ENCODE data around the gene CCDC137. TPM values are rescaled to one million over a fixed set of nuclear protein-coding genes. Genes with fewer than 3 reads are reported as not detected.
A peak's percentile ranks its signal among the peaks of the same experiment; 100 is the strongest.

CCDC137 gene
- total and polyA plus RNA-seq, 4 experiments from 2014 or later: 5.3 to 29.3 (median 22.5) TPM

DNA sequence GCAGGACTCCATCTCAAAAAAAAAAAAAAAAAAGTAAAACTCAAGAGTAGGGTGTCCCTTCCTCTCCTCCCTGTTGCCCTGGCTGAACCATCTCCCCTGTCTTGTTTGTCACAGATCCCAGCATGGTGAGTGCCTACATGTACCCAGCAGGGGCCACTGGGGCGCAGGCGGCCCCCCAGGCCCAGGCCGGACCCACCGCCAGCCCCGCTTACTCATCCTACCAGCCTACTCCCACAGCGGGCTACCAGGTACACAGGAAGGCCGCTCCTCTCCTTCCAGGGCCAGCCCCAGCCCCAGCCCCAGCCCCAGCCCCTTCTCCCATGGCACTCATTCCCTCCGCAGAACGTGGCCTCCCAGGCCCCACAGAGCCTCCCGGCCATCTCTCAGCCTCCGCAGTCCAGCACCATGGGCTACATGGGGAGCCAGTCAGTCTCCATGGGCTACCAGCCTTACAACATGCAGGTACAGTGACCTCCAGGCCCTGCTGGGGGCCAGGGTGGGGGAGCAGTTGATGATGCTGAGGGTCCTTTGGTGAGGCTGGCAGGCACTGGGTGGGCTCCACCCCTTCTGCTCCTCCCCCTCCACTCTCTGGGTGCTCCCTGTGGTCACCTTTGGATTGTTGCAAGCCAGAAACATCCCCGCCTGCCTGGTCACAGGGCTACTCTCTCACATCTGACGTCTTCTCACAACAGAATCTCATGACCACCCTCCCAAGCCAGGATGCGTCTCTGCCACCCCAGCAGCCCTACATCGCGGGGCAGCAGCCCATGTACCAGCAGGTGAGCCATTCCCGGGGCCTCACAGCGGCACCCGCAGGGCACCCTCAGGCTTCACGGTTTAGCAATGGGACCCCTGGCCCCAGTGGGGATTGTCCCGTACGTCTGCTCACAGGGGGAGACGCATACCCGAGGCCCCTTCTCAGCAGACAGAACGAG lies 34.1 kb downstream of the CCDC137 start:
- H3K9me3 Mint-ChIP-seq: peaks cover 0 to 1% (median 0%) of the 10 kb centered on the region in 8 donors
- peak overlapping the region in 5 of 7 donors; percentile 24 to 93 (median 69) for H3K27ac Mint-ChIP-seq
- H3K4me3 Mint-ChIP-seq: peak overlapping the region in 2 of 8 donors; percentile 21 to 25
- Histone ChIP-seq H3K4me1 (ENCODE audit: insufficient read depth, low read length) (peaks cover 32% of the 10 kb centered on the region), H3K4me3 (ENCODE audit: low read length in 2 of 2) (no peak overlapping the region), H3K27me3 (ENCODE audit: insufficient read depth, low read length) (no peaks in the 10 kb centered on the region), H3K27ac (ENCODE audit: low read depth, low read length) (no peak overlapping the region), H3K9me3 (ENCODE audit: control insufficient read depth in 1 of 2, low read length in 2 of 2) (no peaks in the 10 kb centered on the region), H3K36me3 (ENCODE audit: insufficient read depth, low read length) (peaks cover 33% of the 10 kb centered on the region)
- peaks cover 14 to 50% of the 10 kb centered on the region in 2 donors for H3K36me3 Mint-ChIP-seq
- POLR2A ChIA-PET (ENCODE audit: partially characterized antibody): interaction anchor here (4.7 kb wide), 1 partner anchor 17 kb away, joined by 67 read pairs; the partner anchor contains the start of genes ARL16 and HGS
- H3K4me1 Mint-ChIP-seq: peaks cover 7 to 36% (median 24%) of the 10 kb centered on the region in 4 donors
- CTCF ChIA-PET (ENCODE audit: partially characterized antibody): interaction anchor here (1.9 kb wide), 1 partner anchor 17 kb away, joined by 4 read pairs; the partner anchor contains the start of genes ARL16 and HGS
- no peaks in the 10 kb centered on the region for H3K27me3 Mint-ChIP-seq
- intact Hi-C loops (cut with micrococcal nuclease): loop anchor here (5.0 kb wide), 1 partner anchor 33 kb away; the partner anchor contains the start of genes CCDC137 and OXLD1
- no peak for DNase-seq

DNA sequence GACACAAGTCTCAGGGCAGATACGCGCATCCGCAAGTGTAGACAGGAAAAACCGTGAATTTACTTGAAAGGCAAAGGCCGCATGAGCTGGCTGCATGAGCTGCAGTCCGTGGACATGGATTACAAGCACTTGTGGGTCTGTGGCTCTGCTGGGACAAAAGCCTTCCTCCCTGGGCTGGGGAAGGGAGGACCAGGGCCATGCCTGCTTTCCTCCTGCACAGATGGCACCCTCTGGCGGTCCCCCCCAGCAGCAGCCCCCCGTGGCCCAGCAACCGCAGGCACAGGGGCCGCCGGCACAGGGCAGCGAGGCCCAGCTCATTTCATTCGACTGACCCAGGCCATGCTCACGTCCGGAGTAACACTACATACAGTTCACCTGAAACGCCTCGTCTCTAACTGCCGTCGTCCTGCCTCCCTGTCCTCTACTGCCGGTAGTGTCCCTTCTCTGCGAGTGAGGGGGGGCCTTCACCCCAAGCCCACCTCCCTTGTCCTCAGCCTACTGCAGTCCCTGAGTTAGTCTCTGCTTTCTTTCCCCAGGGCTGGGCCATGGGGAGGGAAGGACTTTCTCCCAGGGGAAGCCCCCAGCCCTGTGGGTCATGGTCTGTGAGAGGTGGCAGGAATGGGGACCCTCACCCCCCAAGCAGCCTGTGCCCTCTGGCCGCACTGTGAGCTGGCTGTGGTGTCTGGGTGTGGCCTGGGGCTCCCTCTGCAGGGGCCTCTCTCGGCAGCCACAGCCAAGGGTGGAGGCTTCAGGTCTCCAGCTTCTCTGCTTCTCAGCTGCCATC lies 34.9 kb downstream of the CCDC137 start:
- CTCF ChIA-PET (ENCODE audit: partially characterized antibody): interaction anchor here (2.3 kb wide), 1 partner anchor 26 kb away, joined by 9 read pairs; no protein-coding TSS in a partner anchor

DNA sequence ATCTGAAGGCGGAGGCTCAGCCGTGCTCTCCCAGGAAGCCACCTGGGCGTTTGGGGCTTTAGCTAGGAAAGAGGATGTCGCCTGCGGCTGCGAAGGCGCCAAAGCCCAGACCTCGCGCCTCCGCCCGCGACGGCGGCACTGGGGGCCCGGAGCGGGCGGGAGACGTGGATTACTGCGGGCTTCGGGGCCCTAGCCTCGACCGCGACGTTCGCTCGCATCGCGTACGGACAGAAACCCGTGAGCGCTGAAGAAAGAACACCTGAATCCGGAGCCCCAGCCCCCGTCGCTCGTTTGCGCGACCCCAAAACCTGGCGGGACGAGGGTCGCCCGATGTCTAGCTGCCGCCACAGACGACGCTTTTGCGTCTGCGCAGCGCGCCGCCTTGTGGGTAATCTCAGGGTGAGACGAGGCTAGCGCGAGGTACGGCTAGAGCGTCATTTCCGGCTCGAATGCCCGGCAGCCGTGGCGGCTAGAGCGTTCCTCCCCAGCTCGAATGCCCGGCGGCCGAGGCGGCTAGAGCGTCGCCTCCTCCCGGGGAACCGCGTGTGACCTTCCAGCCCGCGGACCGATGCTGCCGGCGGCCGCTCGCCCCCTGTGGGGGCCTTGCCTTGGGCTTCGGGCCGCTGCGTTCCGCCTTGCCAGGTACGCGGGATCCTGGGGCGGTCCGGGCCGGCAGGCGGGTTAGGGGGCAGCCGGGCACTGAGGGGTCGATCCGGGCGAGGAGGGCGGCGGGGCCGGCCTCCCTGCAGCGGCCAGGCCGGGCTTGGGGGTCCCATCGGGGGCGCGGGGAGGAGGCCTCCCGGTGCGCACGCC lies 36.6 kb downstream of the CCDC137 start, which contains the start of gene MRPL12:
TSS of gene MRPL12 (plus strand) at position 434 of the 813 bp plus-strand sequence. CDS start at position 569, 135 bp downstream.
- Histone ChIP-seq H3K4me1 (ENCODE audit: insufficient read depth, low read length) (peaks cover 32% of the 10 kb centered on the region), H3K4me3 (ENCODE audit: low read length in 2 of 2) (peak within 1 kb of the TSS; percentile 61 to 63), H3K36me3 (ENCODE audit: insufficient read depth, low read length) (peaks cover 18% of the 10 kb centered on the region), H3K9me3 (ENCODE audit: control insufficient read depth in 1 of 2, low read length in 2 of 2) (no peaks in the 10 kb centered on the region), H3K27ac (ENCODE audit: low read depth, low read length) (peak within 1 kb of the TSS; percentile 87), H3K27me3 (ENCODE audit: insufficient read depth, low read length) (no peaks in the 10 kb centered on the region)
- Mint-ChIP-seq H3K4me1 (peaks cover 8 to 40% (median 26%) of the 10 kb centered on the region in 4 donors), H3K36me3 (peaks cover 9 to 48% of the 10 kb centered on the region in 2 donors), H3K9me3 (peaks cover 0 to 1% (median 0%) of the 10 kb centered on the region in 8 donors), H3K27ac (peak within 1 kb of the TSS; percentile 92 to 97 (median 94)), H3K27me3 (no peaks in the 10 kb centered on the region), H3K4me3 (peak within 1 kb of the TSS; percentile 87 to 94 (median 90))
- intact Hi-C loops (cut with micrococcal nuclease): loop anchor here (1.0 to 5.0 kb wide), 4 partner anchors 9 to 158 kb away; partner anchors contain the start of genes ARL16, CCDC137, OXLD1 and P4HB
- DNase-seq: peak; percentile 83 to 89 (median 85)
- ChIA-PET POLR2A (ENCODE audit: partially characterized antibody) (interaction anchor here (0.7 to 4.7 kb wide), 17 partner anchors 8 to 631 kb away, joined by 3 to 67 read pairs (median 4); partner anchors contain the start of genes ACTG1, ARHGDIA, ARL16 and CCDC137), CTCF (ENCODE audit: partially characterized antibody) (interaction anchor here (1.4 to 2.3 kb wide), 2 partner anchors 28 to 227 kb away, joined by 4 to 9 read pairs; no protein-coding TSS in a partner anchor)

More for the DNA sequence above, 34.9 kb downstream of the CCDC137 start:
- peaks cover 32% of the 10 kb centered on the region for H3K4me1 ChIP-seq (ENCODE audit: insufficient read depth, low read length)
- no peaks in the 10 kb centered on the region for H3K27me3 Mint-ChIP-seq
- H3K27me3 ChIP-seq (ENCODE audit: insufficient read depth, low read length): no peaks in the 10 kb centered on the region
- POLR2A ChIA-PET (ENCODE audit: partially characterized antibody): interaction anchor here (1.0 to 4.7 kb wide), 7 partner anchors 8 to 39 kb away, joined by 3 to 67 read pairs (median 4); partner anchors contain the start of genes ARL16, CCDC137, HGS and OXLD1
- peaks cover 18 to 55% of the 10 kb centered on the region in 2 donors for H3K36me3 Mint-ChIP-seq
- H3K36me3 ChIP-seq (ENCODE audit: insufficient read depth, low read length): peaks cover 33% of the 10 kb centered on the region
- H3K4me1 Mint-ChIP-seq: peaks cover 9 to 40% (median 26%) of the 10 kb centered on the region in 4 donors
- H3K27ac ChIP-seq (ENCODE audit: low read depth, low read length): peak overlapping the region; percentile 87
- DNase-seq: peak in 1 of 5 donors; percentile 36
- intact Hi-C loops (cut with micrococcal nuclease): loop anchor here (2.0 to 5.0 kb wide), 2 partner anchors 34 to 159 kb away; partner anchors contain the start of genes CCDC137, OXLD1 and P4HB
- H3K9me3 Mint-ChIP-seq: peaks cover 0 to 1% (median 0%) of the 10 kb centered on the region in 8 donors
- H3K9me3 ChIP-seq (ENCODE audit: control insufficient read depth in 1 of 2, low read length in 2 of 2): no peaks in the 10 kb centered on the region
- H3K27ac Mint-ChIP-seq: peak overlapping the region in 6 of 7 donors; percentile 56 to 97 (median 89)
- peak overlapping the region in 1 of 2 donors; percentile 61 for H3K4me3 ChIP-seq (ENCODE audit: low read length in 2 of 2)
- peak overlapping the region in 7 of 8 donors; percentile 44 to 94 (median 89) for H3K4me3 Mint-ChIP-seq

DNA sequence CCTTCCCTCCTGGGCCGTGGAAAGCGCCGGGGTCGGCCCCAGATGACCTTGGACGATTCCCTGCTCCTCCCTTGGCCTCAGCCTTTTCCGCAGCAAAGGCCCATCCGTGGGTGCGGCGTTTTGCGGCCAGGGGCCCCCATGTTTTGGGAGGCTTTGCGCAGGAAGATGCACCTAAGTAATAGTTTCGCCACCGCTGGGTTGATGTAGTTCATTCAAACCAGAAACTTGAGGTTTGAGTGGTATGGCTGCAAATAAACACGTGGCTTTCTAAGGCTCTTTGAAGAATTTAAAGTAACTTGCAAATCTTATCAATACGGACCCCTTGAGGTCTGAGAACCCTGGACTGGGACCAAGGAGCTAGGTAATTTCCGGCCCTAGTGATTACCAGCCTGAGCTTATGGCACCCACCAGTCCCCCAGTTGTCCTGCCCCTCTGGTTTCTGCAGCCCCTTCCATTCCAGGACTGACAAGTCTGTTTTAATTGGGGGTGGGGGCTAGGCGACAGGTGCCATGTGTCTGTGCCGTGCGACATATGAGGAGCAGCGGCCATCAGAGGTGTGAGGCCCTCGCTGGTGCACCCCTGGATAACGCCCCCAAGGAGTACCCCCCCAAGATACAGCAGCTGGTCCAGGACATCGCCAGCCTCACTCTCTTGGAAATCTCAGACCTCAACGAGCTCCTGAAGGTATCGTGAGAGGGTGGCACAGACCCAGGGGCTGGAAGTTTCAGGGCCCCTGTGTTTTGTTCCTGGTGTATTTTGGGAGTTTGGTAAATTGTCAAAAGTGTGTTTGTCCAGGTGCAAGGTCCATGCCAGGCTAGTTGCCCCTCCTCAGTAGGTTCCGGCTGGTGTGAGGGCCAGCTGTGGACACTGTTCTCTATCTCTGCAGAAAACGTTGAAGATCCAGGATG lies 37.5 kb downstream of the CCDC137 start:
- H3K36me3 ChIP-seq (ENCODE audit: insufficient read depth, low read length): peaks cover 14% of the 10 kb centered on the region
- Mint-ChIP-seq H3K27ac (peak overlapping the region; percentile 77 to 93 (median 88)), H3K27me3 (no peaks in the 10 kb centered on the region), H3K36me3 (peaks cover 5 to 42% of the 10 kb centered on the region in 2 donors), H3K4me3 (peak overlapping the region; percentile 76 to 91 (median 81)), H3K4me1 (peaks cover 6 to 40% (median 26%) of the 10 kb centered on the region in 4 donors), H3K9me3 (peaks cover 0 to 1% (median 0%) of the 10 kb centered on the region in 8 donors)
- ChIA-PET POLR2A (ENCODE audit: partially characterized antibody) (interaction anchor here (0.7 to 4.7 kb wide), 13 partner anchors 8 to 192 kb away, joined by 3 to 67 read pairs (median 4); partner anchors contain the start of genes ACTG1, ARL16, CCDC137 and FAAP100), CTCF (ENCODE audit: partially characterized antibody) (interaction anchor here (1.4 to 2.3 kb wide), 2 partner anchors 29 to 226 kb away, joined by 4 to 9 read pairs; no protein-coding TSS in a partner anchor)
- peaks cover 32% of the 10 kb centered on the region for H3K4me1 ChIP-seq (ENCODE audit: insufficient read depth, low read length)
- peak in 3 of 5 donors; percentile 35 to 39 (median 38) for DNase-seq
- H3K9me3 ChIP-seq (ENCODE audit: control insufficient read depth in 1 of 2, low read length in 2 of 2): no peaks in the 10 kb centered on the region
- H3K4me3 ChIP-seq (ENCODE audit: low read length in 2 of 2): peak overlapping the region; percentile 61
- H3K27me3 ChIP-seq (ENCODE audit: insufficient read depth, low read length): no peaks in the 10 kb centered on the region
- intact Hi-C loops (cut with micrococcal nuclease): loop anchor here (1.0 to 5.0 kb wide), 4 partner anchors 8 to 157 kb away; partner anchors contain the start of genes ARL16, CCDC137, OXLD1 and P4HB
- H3K27ac ChIP-seq (ENCODE audit: low read depth, low read length): peak overlapping the region; percentile 87

DNA sequence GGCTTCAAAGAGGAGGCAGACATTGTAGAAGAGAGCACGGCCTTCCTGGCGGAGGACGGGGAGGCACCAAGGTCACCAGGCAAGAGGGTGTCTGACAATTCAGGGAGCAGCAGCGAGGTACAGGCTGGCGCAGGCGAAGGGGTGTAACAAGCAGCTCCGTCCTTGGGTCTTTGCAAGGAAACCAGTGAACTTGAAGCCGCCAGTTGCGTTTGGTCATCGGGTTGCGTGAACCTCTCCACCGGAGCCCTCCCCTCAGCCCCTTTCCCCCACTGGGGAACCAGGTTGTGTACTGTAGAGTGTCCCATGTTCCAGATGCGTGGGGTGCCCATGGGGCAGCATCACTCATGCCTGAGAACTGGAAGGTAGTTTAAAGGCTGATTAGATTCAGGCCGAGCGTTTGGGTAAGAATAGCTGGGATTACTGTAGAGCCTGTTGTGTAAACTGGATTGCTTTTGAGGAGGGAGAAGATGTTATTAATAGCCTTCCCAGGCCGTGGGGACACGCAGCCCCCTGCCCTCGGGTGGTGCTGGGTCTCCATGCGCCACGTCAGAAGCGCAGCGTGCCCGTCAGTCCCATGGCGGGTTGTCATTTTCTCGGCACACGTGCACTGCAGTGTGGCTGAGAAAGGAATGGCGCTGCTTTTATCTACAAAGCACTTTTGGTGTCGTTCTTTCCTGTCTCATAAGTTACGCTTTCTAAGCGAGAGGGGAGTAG lies 39.1 kb downstream of the CCDC137 start:
- peak overlapping the region in 3 of 8 donors; percentile 13 to 43 (median 21) for H3K4me3 Mint-ChIP-seq

More for the DNA sequence above, 39.1 kb downstream of the CCDC137 start:
- Histone ChIP-seq H3K27ac (ENCODE audit: low read depth, low read length) (no peak overlapping the region), H3K9me3 (ENCODE audit: control insufficient read depth in 1 of 2, low read length in 2 of 2) (no peaks in the 10 kb centered on the region), H3K36me3 (ENCODE audit: insufficient read depth, low read length) (peaks cover 10% of the 10 kb centered on the region), H3K4me1 (ENCODE audit: insufficient read depth, low read length) (peaks cover 39% of the 10 kb centered on the region), H3K27me3 (ENCODE audit: insufficient read depth, low read length) (no peaks in the 10 kb centered on the region), H3K4me3 (ENCODE audit: low read length in 2 of 2) (no peak overlapping the region)
- Mint-ChIP-seq H3K27ac (peak overlapping the region; percentile 30 to 88 (median 80)), H3K9me3 (peaks cover 0 to 1% (median 0%) of the 10 kb centered on the region in 8 donors), H3K4me1 (peaks cover 8 to 46% (median 30%) of the 10 kb centered on the region in 4 donors), H3K27me3 (no peaks in the 10 kb centered on the region), H3K36me3 (peaks cover 5 to 37% of the 10 kb centered on the region in 2 donors)
- CTCF ChIA-PET (ENCODE audit: partially characterized antibody): no interaction called here
- intact Hi-C loops (cut with micrococcal nuclease): no loop called here
- no peak for DNase-seq
- POLR2A ChIA-PET (ENCODE audit: partially characterized antibody): interaction anchor here (0.7 to 4.7 kb wide), 2 partner anchors 22 to 137 kb away, joined by 3 to 67 read pairs; partner anchors contain the start of genes ARL16 and HGS
